ENCODE results near the gene CSF1R.
"Not testable (repeated sequence)": the region's sequence is repeated elsewhere in the genome, so short reads cannot be mapped to it uniquely, and the experiment has no call there.

The CSF1R gene

DNA sequence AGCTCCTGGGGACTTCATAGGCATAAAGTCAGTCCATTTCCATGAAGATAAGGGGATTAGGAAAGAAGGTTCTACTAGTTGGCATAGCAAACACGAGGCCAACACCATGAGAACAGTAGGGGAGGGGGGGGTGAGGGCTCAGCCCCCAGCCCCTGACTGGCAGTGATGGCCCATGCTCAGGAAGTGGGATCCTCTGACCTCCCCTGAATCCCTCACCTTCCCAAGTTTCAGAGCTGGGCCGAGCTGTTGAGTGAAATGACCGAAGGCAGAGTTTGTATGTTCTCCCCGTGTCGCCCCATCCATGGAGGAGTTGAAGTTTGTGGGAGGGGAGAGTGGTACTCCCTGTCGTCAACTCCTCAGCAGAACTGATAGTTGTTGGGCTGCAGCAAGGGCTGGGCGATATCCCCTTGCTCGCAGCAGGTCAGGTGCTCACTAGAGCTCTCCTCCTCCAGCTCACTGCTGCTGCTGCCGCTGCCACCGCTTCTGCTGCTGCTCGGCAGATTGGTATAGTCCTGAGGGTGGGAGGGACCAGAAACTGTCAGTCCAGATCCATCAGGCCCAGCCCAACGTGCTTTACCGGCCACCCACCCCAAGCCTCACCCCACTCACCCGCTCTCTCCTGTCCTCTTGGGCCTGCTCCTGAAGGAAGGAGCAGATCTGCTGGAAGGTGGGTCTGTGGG, 32.5 kb downstream of the CSF1R start:
- DNase-seq, result no peak

- no peak for DNase-seq
Observed at GRCh38 chr5:150052956-150053712, 33.2 kb downstream of the CSF1R start.

DNA sequence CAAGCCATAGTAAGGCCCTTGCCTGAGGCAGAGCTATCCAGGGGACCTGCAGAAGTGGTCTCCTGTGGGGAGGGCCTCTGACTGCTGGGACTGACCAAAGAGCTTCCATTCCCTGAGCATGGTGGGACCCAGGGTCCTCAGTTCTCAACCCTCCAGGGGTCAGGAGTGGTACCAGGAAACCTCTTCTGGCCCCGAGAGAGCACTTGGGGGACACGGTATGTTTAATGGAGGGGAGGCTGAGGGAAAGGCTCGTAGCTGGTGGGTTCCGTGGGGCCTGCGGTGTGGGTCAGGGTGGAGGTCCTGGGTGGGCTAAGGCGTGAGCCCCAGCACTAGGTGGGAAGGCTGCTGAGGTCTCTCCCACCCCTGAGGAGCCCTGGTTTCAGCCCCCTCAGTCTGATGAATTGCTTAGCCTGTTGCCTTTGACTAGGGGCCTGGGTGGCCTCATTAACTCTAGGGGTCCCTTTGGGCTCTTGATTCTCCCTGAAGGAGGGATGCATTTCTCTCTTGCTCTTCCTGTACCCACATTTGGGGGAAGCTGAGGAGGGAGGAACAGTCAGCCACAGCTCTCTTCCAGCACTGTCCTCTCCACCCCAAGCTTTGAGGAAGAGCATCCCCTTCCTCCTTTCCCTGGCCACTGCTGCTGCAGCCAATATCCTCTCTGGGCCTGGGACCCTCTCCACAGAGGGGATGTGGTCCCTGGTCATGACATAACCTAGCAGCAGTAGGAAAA, 34.0 kb downstream of the CSF1R start:
- DNase-seq, result no peak

DNA sequence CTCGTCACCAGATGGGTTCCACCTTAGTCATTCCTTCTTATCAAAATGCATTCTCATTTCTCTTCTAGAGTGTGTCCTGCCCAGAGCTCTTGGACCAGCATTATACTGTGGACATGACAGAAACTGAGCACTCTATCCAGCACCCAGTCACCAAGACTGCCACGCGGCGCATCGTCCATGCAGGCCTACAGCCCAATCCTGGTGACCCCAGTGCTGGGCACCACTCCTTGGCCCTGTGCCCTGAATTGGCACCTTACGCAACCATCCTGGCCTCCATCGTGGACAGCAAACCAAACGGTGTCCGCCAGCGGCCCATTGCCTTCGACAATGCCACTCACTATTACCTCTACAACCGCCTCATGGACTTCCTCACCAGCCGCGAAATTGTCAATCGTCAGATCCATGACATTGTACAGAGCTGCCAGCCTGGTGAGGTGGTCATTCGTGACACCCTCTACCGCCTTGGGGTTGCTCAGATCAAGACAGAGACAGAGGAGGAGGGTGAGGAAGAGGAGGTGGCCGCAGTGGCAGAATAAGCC, 34.6 kb downstream of the CSF1R start:
- no peak for DNase-seq

GRCh38 chr5:150050172-150050811, 36.1 kb downstream of the CSF1R start:
- DNase-seq, result not testable (repeated sequence)

DNA sequence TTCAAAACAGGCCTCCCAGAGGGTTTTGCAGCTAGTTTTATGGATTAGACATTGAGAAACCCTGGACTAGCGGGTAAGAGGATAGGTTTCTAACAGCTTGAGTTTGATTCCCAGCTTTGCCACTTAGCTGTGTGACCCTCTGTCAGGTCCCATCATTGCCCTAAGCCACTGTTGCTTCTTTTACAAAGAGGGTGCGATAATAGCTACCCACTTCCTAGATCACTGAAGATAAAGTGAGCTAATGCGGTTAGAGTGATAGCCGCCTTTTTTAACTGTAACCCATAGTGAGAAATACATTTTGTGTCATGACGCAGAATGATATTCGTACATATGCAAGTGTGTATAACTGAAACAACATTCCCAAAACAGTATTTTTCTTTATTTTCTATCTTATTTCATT, 40.3 kb downstream of the CSF1R start:
- no peak for DNase-seq

- no peak for DNase-seq
Observed at GRCh38 chr5:150045549-150045948, 40.8 kb downstream of the CSF1R start.

DNA sequence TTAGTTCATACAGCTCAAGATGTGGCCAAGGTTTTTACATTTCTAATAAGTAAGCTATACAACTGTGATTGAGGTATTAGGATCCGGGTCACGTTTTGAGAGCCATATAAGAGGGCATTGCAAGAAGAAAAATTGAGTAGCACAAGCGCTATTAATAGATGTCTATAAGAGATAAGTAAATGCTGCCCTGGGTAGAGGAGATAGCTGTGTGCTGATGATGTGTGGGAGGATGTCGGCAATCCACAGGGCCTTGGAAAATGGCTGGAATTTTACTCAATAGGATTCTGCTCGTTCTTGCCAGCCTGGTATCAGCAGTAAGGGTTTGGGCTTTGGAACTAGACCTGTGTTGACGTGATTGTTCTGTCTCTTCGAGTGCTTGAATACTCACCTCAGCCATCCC, 41.6 kb downstream of the CSF1R start:
- no peak for DNase-seq

DNA sequence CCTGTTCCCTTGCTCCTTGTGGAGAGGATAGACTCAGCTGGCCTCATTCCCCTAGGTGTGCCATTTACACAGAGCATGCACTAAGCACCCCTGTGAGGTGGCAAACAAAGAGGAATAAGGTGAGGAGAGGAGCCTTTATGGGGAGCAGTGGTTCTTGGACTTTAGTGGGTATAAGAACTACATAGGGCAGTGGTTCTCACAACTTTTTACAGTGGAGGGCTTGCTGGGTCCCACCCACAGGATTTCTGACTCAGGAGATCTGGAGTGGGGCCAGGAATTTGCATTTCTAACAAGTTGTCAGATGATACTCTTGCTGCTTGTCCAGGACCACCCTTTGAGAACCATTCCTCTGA, 42.0 kb downstream of the CSF1R start:
- no peak for DNase-seq

GRCh38 chr5:150043657-150044328, 42.6 kb downstream of the CSF1R start:
- no peak for DNase-seq

DNA sequence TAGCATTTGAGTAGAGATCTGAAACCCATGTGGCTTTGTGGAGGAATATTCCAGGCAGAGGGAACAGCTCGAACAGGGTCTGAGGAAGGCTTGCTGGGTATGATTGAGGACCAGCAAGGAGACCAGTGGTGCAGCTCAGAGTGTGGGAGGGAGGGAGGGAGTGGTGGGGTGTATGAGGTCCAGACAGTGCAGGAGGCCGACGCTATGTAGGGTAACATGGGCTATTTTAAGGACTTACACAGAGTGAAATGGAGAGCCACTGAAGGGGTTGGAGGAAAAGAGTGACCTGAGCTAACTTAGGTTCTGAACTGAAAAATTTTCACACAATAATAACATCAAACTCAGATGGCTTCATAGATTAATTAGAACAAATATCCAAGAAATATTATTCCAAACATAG, 43.9 kb downstream of the CSF1R start:
- no peak for DNase-seq

DNA sequence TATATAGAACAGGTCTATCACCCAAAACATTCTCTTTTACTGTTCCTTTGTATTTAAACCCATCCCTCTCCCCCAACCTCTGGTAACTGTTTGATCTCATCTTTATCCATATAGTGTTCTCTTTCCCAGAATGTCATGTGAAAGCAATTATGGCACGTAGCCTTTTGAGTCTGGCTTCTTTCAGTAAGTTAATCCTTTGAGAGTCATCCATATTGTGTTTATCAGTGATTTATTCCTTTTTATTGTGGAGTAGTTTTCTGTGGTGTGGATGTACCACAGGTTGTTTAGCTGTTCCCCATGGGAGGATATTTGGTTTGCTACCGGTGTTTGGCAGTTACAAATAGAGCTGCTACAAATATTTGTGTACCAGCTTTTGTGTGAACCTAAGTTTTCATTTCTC, 47.8 kb downstream of the CSF1R start:
- DNase-seq, result no peak

DNA sequence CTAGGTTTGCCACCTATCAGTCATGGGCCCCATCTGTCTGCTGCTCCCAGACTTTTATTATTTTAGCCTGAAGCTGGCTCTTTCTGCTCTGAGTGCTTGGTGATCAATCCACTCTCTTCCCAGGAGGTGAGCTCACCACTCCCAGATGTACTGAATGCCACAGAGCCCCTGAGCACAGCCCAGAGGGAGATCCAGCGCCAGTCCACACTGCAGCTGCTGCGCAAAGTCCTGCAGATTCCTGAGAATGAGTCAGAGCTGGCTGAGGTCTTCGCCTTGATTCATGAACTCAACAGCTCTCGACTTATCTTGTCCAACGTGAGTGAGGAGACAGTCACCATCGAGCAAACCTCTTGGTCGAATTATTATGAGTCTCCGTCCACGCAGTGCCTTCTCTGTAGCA, 49.8 kb downstream of the CSF1R start:
- DNase-seq, result no peak

GRCh38 chr5:150035139-150035895, 51.0 kb downstream of the CSF1R start:
- no peak for DNase-seq

DNA sequence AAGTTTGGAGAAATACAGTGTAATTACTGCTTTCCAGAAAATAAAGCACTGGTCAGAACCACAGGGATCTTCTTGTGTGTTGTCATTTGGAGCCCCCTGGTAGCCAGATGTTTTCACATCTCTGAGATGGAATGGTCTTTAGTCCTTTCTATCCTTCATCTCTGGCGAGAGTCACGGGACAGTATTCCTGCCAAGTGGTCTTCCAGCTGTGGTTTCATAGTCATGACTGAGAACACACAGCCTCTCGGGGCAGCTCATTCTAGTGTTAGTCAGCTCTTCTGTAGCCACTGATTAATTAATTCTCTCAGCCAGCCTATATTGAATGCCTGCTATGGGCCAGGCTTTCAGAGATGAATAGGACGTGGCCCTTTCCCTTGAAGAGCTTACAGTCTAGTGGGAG, 51.7 kb downstream of the CSF1R start:
- DNase-seq, result no peak

GRCh38 chr5:150033334-150033733, 53.0 kb downstream of the CSF1R start:
- no peak for DNase-seq

GRCh38 chr5:150028047-150028446, 58.3 kb downstream of the CSF1R start:
- not testable (repeated sequence) for DNase-seq

GRCh38 chr5:150026682-150027172, 59.6 kb downstream of the CSF1R start:
- no peak for DNase-seq

GRCh38 chr5:150024346-150024984, 61.9 kb downstream of the CSF1R start:
- DNase-seq, result no peak

DNA sequence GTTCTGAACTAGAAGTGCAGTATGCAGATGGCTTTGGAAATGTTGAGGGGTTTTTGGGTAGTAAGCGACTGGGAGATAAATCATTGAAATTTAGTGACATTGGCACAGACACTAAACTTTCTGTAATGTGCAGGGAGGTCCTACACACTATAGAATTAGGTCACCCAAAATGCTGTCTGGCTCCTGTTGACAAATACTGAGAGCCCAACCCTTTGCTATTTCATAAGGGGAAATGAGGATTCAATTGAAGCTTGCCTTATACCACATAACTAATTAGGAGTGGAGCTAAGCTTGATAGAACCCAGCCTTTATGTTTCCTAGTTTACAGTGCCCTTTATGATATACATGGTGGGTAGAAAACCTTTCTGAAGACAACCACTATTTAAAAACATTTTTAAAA, 63.2 kb downstream of the CSF1R start:
- no peak for DNase-seq

DNA sequence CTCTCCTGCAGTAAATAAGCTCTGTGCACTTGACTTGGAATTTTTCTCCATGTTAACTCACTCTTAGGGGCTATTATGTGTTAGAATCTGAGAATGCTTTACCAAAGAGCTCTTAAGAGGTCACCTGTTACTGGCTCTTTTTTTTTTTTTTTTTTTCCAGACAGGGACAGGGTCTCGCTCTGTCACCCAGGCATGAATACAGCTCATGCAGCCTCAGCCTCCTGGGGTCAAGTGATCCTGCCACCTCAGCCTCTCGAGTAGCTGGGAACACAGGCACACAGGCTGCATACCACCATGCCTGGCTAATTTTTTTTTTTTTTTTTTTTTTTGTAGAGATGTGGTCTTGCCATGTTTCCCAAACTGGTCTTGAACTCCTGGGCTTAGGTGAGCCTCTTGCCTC, 63.7 kb downstream of the CSF1R start:
- DNase-seq, result no peak
